GM21825 (cell line): ENCODE data around the gene OR2T6.
"Not testable (repeated sequence)": the region's sequence is repeated elsewhere in the genome, so short reads cannot be mapped to it uniquely, and the experiment has no call there.

Source experiments
- ATAC-seq: cut with Tn5 transposase; IDR thresholded peaks from one replicate; pipeline ENCODE4 v1.9.1; 2021; ENCODE audit warnings: mild to moderate bottlenecking, moderate library complexity; ENCODE audit not compliant: unreplicated experiment

Gene OR2T6

DNA sequence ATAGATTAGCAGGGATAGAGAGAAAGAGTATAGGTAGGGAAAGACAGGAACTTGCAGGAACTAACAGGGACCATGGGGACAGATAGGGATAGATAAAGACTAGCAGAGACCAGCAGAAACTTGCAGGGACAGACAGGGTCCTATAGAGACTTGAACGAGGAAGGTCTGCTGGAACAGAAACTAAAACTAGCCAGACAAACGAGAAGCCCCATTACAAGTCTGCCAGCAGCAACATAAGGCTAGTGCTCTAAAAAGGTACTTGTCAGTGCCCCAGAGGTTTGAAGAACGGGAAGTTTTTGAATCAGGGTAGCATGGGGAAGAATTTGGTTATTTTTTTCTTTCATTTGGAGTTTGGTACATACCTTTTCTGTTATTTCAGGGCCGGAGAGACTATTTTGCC is 56.7 kb downstream of the OR2T6 start:
- not testable (repeated sequence) for ATAC-seq

DNA sequence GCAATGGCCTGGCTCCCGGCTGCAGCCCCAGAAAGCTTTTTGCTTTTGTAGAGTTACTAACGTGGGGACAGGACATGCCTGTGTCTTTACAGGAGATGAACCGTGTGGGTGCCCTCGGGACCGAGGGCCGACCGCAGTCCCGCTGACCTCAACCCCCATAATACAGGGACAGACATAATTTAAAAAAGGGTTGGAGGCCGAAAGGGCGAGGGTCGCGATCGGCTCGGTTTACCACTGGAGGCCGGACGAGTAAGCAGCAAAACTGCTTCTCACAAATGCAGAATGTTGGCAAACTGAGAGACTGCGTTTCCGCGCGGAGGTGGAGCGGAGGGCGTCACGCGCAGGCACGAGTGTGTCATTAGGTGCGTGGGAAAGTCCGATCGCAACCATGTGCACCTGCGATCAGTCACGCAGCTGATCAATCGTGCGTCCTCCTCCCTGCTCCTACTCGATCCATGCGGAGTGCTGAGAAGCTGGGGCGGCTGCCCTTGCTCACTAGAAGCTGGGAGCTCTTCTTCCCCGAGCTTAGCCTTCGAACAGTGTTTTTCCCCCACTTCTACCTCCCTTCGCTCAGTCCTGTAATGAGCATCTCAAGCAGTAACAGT is 58.4 kb downstream of the OR2T6 start:
- ATAC-seq, result not testable (repeated sequence)

DNA sequence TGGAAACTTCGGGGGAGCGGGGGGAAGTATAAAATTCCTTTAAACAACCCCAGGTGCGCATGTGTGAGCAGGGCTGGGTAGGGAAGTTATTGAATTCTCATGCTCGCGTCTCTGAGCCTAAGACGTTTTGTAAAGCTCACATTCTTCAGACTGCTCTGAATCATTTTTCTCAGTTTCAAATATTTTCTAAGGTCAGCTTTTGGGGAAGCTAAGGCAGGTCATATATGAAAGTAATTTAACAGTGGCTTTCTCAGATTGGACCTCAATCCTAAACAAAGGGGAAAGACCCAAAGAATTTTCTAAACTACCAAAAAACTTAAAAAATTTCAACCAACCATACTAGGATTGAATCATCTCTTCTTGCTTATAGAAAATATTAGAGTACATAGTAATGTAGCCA is 59.4 kb downstream of the OR2T6 start:
- peak; percentile 45 for ATAC-seq

DNA sequence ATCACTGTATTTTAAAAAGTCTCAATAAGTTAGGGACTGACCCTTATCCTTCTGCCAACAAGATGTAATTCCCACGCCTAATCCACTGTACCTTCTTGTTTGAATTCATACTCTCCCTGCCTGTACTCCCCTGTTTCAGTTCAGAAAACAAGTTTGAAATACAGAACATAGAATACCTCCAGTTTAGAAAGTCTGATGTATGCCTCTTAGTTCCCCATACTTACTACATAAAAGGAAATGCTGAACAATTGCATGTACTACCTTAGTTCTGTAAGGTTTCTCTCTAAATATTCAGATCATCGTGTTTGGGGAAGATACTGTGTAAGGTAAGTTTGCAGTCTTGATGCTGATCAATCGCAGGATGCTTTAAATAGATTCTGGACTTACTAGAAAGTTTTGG is 60.8 kb downstream of the OR2T6 start:
- ATAC-seq, result not testable (repeated sequence)

GRCh38 chr1:248438668-248439067 is 63.1 kb downstream of the OR2T6 start:
- ATAC-seq, result not testable (repeated sequence)

- ATAC-seq, result not testable (repeated sequence)
Observed at GRCh38 chr1:248439283-248439682, 63.7 kb downstream of the OR2T6 start.
